Endothelial cell of umbilical vein (primary cell): Measurements from ENCODE around the gene HK1. TPM values are rescaled to one million over a fixed set of nuclear protein-coding genes. Genes with fewer than 3 reads are reported as not detected.

Experiments
- BruUV-seq: library from RNA; stranded (reverse); fragments of 400-500 nt; replicated peaks from 2 replicates; lab custom pipeline; 2021; lab: Mats Ljungman, UMichigan
- CTCF ChIA-PET: fragments of 300-600, 350-600 bp; sonication (Branson Sonifier 250); formaldehyde crosslinking; loops from one replicate; lab custom pipeline; 2021; ENCODE audit warnings: antibody characterized with exemption, inconsistent platforms; lab: Charles Lee
- POLR2A ChIA-PET: fragments of 300-600, 350-600 bp; sonication (Branson Sonifier 250); formaldehyde crosslinking; loops from one replicate; lab custom pipeline; 2021; ENCODE audit warnings: antibody characterized with exemption, inconsistent platforms; lab: Charles Lee
- DNase-seq: peaks from one replicate; pipeline ENCODE4 v3.0.0-alpha.2; 2011; ENCODE audit warnings: low read depth, low spot score
- FAIRE-seq: peaks from 2 replicates; lab custom pipeline; 2011; peaks lifted over from hg19 to GRCh38; lab: Jason Lieb, UNC
- H2AFZ ChIP-seq: 2 replicates; pipeline ENCODE4 v1.6.0; 2012; ENCODE audit warnings: low read depth, low read length, control low read depth, inconsistent platforms
- H3K27ac ChIP-seq: 2 replicates; pipeline ENCODE4 v1.5.1; 2011; ENCODE audit warnings: low read depth, mild to moderate bottlenecking, control low read depth, low read length, moderate library complexity; ENCODE audit not compliant: insufficient read depth
- H3K27me3 ChIP-seq, 2 experiments: 2 replicates each; pipeline versions ENCODE4 v1.6.0 to v1.6.1; 2011; ENCODE audit warnings: low read length in 2 of 2, mixed read lengths in 1 of 2; ENCODE audit not compliant: control insufficient read depth in 2 of 2, insufficient read depth in 2 of 2
- H3K36me3 ChIP-seq, 2 experiments: 2 replicates in 1 of 2; 3 replicates in 1 of 2; pipeline ENCODE4 v1.5.1; 2011; ENCODE audit warnings: low read length in 2 of 2, mild to moderate bottlenecking in 1 of 2, moderate library complexity in 1 of 2; ENCODE audit not compliant: control insufficient read depth in 2 of 2, insufficient read depth in 2 of 2; ENCODE audit errors: extremely low read depth in 1 of 2
- H3K4me1 ChIP-seq: 3 replicates; pipeline ENCODE4 v1.5.1; 2011; ENCODE audit warnings: mild to moderate bottlenecking, low read length; ENCODE audit not compliant: control insufficient read depth, insufficient read depth; ENCODE audit errors: extremely low read depth
- H3K4me2 ChIP-seq: 2 replicates; pipeline ENCODE4 v1.6.1; 2011; ENCODE audit warnings: low read length, control low read depth, mixed read lengths; ENCODE audit not compliant: insufficient read depth
- H3K4me3 ChIP-seq, 3 experiments: fragments of 200-600 bp in 1 of 3; sonication (generic), shearing (Covaris generic) in 1 of 3; replicated peaks in 1 of 3; 2 replicates each; pipeline ENCODE4 v1.5.1; 2011 to 2016; ENCODE audit warnings: control low read depth in 3 of 3, low read length in 3 of 3, mild to moderate bottlenecking in 2 of 3, inconsistent platforms in 1 of 3, low read depth in 1 of 3, moderate library complexity in 1 of 3; ENCODE audit not compliant: insufficient read depth in 1 of 3
- H3K79me2 ChIP-seq: 2 replicates; pipeline ENCODE4 v1.6.0; 2012; ENCODE audit warnings: low read length, inconsistent platforms; ENCODE audit not compliant: control insufficient read depth, insufficient read depth
- H3K9ac ChIP-seq: replicated peaks from 2 replicates; pipeline ENCODE3; 2011; ENCODE audit warnings: low read length, control low read depth; ENCODE audit not compliant: insufficient read depth; ENCODE audit errors: extremely low read depth
- H3K9me1 ChIP-seq: replicated peaks from 3 replicates; pipeline ENCODE4 v1.6.0; 2011; ENCODE audit warnings: mild to moderate bottlenecking, low read length; ENCODE audit not compliant: control insufficient read depth, insufficient read depth; ENCODE audit errors: extremely low read depth
- H3K9me3 ChIP-seq: replicated peaks from 2 replicates; pipeline ENCODE4 v1.5.1; 2012; ENCODE audit warnings: low read length, inconsistent platforms; ENCODE audit not compliant: control insufficient read depth, insufficient read depth
- H4K20me1 ChIP-seq: replicated peaks from 2 replicates; pipeline ENCODE3; 2011; ENCODE audit warnings: mild to moderate bottlenecking, low read length; ENCODE audit not compliant: control insufficient read depth, insufficient read depth; ENCODE audit errors: extremely low read depth
- EZH2 ChIP-seq: IDR thresholded peaks from 2 replicates; pipeline ENCODE4 v1.6.1; 2012; ENCODE audit warnings: borderline replicate concordance, low read depth, mild to moderate bottlenecking, moderate library complexity, low read length, inconsistent platforms; ENCODE audit not compliant: severe bottlenecking
- FOS ChIP-seq: IDR thresholded peaks from 2 replicates; pipeline ENCODE4 v1.6.1; 2011; ENCODE audit warnings: mild to moderate bottlenecking, low read length, moderate library complexity, borderline replicate concordance; ENCODE audit not compliant: insufficient read depth
- GATA2 ChIP-seq: IDR thresholded peaks from 2 replicates; pipeline ENCODE4 v1.7.0; 2011; ENCODE audit warnings: low read depth, mild to moderate bottlenecking, moderate library complexity, mixed read lengths, low read length; ENCODE audit not compliant: insufficient read length, insufficient read depth
- JUN ChIP-seq: IDR thresholded peaks from 2 replicates; pipeline ENCODE4 v1.6.1; 2011; ENCODE audit warnings: borderline replicate concordance, low read depth; ENCODE audit not compliant: insufficient read length, insufficient read depth
- MYC ChIP-seq: IDR thresholded peaks from one replicate; pipeline ENCODE4 v1.6.1; 2011; ENCODE audit warnings: mild to moderate bottlenecking, low read depth, low read length
- POLR2A ChIP-seq: IDR thresholded peaks from 2 replicates; pipeline ENCODE4 v1.6.1; 2012; ENCODE audit warnings: low read depth, mild to moderate bottlenecking, control low read depth, low read length
- POLR2AphosphoS5 ChIP-seq: IDR thresholded peaks from 2 replicates; pipeline ENCODE4 v1.6.1; 2012; ENCODE audit warnings: low read depth, mild to moderate bottlenecking, control low read depth, low read length, moderate library complexity; ENCODE audit not compliant: insufficient read depth
- dilution Hi-C: fragments of 300-500 bp; cut with MboI; formaldehyde crosslinking; loops from one replicate; pipeline ENCODE4 v1.15.0; 2019; ENCODE audit warnings: low sequenced_read_pairs; ENCODE audit not compliant: extremely low pct_ligation_motif_present
- intact Hi-C: fragments of 100-400 bp; cut with micrococcal nuclease; formaldehyde crosslinking; loops from one replicate; pipeline ENCODE4 v1.10.0; 2022
- polyA plus RNA-seq, 4 experiments: library from polyadenylated mRNA; depleted of rRNA in 3 of 4; stranded (reverse) in 3 of 4; unstranded in 1 of 4; fragments of >200 nt; gene quantifications; 2 replicates each; pipeline versions ENCODE4 v1.2.1 to v1.2.3, GENCODE V29; 2011 to 2012; ENCODE audit warnings: missing spikeins in 1 of 4
- total RNA-seq: library from RNA; stranded (reverse); gene quantifications from 2 replicates; pipeline ENCODE4 v1.2.3, GENCODE V29; 2021
- TF ChIP-seq, protein P1 (sequence below), 2 donors: IDR thresholded peaks; 1 replicate in 1 of 2; 2 replicates in 1 of 2; pipeline ENCODE4 v1.5.1; 2011; ENCODE audit warnings: low read length in 2 of 2, mild to moderate bottlenecking in 2 of 2, moderate library complexity in 2 of 2, control low read depth in 1 of 2, inconsistent platforms in 1 of 2, low read depth in 1 of 2; ENCODE audit not compliant: insufficient read depth in 1 of 2; ENCODE audit errors: extremely low read depth in 1 of 2
- TF ChIP-seq, protein P2 (sequence below): IDR thresholded peaks from 2 replicates; pipeline ENCODE4 v1.6.1; 2011; ENCODE audit not compliant: insufficient read depth, insufficient read length

Gene HK1
- total and polyA plus RNA-seq, 2 donors (not counting 3 experiments of a cell fraction or from before 2014, with no cell fraction given), result 50.8 to 121 TPM

DNA sequence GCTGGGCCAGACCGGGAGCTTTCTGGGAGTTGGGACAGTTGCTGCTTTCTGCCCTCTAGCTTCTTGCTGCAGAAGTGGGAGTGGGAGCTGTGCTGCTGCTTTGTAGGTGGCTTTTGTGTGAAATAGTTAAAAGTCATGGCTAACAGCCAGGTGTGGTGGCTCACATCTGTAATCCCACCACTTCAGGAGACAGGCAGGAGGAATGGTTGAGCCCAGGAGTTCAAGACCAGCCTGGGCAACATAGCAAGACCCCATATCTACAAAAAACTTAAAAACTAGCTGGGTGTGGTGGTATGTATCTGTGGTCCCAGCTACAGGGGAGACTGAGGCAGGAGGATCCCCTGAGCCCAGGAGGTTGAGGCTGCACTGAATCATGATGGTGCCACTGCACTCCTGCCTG lies 124.8 kb downstream of the HK1 start:
- Histone ChIP-seq H3K36me3 (peaks cover 6 to 14% of the 10 kb centered on the region in 2 experiments), H2AFZ (no peak overlapping the region), H3K9me3 (no peaks in the 10 kb centered on the region), H3K79me2 (no peaks in the 10 kb centered on the region), H3K4me2 (no peak overlapping the region), H3K4me1 (peaks cover 3% of the 10 kb centered on the region), H3K9me1 (no peaks in the 10 kb centered on the region), H4K20me1 (no peaks in the 10 kb centered on the region), H3K4me3 (no peak overlapping the region), H3K27me3 (no peaks in the 10 kb centered on the region), H3K27ac (no peak overlapping the region), H3K9ac (no peak overlapping the region)
- no TSS peak for BruUV-seq
- dilution Hi-C loops (no loop called here), intact Hi-C loops (no loop called here)
- TF ChIP-seq POLR2A (no peak), FOS (no peak), EZH2 (no peak)
- TF ChIP-seq, protein P1, sequence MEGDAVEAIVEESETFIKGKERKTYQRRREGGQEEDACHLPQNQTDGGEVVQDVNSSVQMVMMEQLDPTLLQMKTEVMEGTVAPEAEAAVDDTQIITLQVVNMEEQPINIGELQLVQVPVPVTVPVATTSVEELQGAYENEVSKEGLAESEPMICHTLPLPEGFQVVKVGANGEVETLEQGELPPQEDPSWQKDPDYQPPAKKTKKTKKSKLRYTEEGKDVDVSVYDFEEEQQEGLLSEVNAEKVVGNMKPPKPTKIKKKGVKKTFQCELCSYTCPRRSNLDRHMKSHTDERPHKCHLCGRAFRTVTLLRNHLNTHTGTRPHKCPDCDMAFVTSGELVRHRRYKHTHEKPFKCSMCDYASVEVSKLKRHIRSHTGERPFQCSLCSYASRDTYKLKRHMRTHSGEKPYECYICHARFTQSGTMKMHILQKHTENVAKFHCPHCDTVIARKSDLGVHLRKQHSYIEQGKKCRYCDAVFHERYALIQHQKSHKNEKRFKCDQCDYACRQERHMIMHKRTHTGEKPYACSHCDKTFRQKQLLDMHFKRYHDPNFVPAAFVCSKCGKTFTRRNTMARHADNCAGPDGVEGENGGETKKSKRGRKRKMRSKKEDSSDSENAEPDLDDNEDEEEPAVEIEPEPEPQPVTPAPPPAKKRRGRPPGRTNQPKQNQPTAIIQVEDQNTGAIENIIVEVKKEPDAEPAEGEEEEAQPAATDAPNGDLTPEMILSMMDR (IDR thresholded peaks at IDR 0.05; ENCODE audit: extremely low read depth in 1 of 2, insufficient read depth in 1 of 2, low read depth in 1 of 2, low read length in 2 of 2), result no peak
- TF ChIP-seq, protein P2, sequence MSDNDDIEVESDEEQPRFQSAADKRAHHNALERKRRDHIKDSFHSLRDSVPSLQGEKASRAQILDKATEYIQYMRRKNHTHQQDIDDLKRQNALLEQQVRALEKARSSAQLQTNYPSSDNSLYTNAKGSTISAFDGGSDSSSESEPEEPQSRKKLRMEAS, result no peak
- DNase-seq, result no peak
- FAIRE-seq, result no peak
- CTCF ChIA-PET, result interaction anchor here (0.6 to 4.1 kb wide), 7 partner anchors 10 to 422 kb away, joined by 3 to 21 read pairs (median 3); no protein-coding TSS in a partner anchor
- POLR2A ChIA-PET, result no interaction called here

- no peak for TF ChIP-seq POLR2A
- no peak for TF ChIP-seq GATA2
- TF ChIP-seq FOS, result no peak
- TF ChIP-seq, protein P1 (IDR thresholded peaks at IDR 0.05; ENCODE audit: extremely low read depth in 1 of 2, insufficient read depth in 1 of 2, low read depth in 1 of 2, low read length in 2 of 2), result no peak
- no peak for TF ChIP-seq JUN
- TF ChIP-seq MYC, result no peak
- no peak for TF ChIP-seq POLR2AphosphoS5
- DNase-seq (peak; percentile 66), FAIRE-seq (peak; percentile 82)
- POLR2A ChIA-PET, result no interaction called here
- dilution Hi-C loops, result no loop called here
- Histone ChIP-seq H3K9me1 (no peaks in the 10 kb centered on the region), H3K4me3 (no peak overlapping the region), H3K27ac (no peak overlapping the region), H3K36me3 (peaks cover 6 to 13% of the 10 kb centered on the region in 2 experiments), H2AFZ (no peak overlapping the region), H4K20me1 (no peaks in the 10 kb centered on the region), H3K9me3 (no peaks in the 10 kb centered on the region), H3K27me3 (no peaks in the 10 kb centered on the region), H3K4me1 (peaks cover 6% of the 10 kb centered on the region), H3K9ac (no peak overlapping the region), H3K79me2 (no peaks in the 10 kb centered on the region), H3K4me2 (no peak overlapping the region)
- CTCF ChIA-PET, result interaction anchor here (0.6 to 4.1 kb wide), 9 partner anchors 10 to 423 kb away, joined by 3 to 21 read pairs (median 3); partner anchors contain the start of gene HKDC1
- no TSS peak for BruUV-seq
- intact Hi-C loops, result no loop called here
These were observed 125.2 kb downstream of the HK1 start for GRCh38 chr10:69403519-69403918.
